Measurements from ENCODE around the gene SPATS2.
A peak's percentile ranks its signal among the peaks of the same experiment; 100 is the strongest.
"Not testable (repeated sequence)": the region's sequence is repeated elsewhere in the genome, so short reads cannot be mapped to it uniquely, and the experiment has no call there.

Gene SPATS2

DNA sequence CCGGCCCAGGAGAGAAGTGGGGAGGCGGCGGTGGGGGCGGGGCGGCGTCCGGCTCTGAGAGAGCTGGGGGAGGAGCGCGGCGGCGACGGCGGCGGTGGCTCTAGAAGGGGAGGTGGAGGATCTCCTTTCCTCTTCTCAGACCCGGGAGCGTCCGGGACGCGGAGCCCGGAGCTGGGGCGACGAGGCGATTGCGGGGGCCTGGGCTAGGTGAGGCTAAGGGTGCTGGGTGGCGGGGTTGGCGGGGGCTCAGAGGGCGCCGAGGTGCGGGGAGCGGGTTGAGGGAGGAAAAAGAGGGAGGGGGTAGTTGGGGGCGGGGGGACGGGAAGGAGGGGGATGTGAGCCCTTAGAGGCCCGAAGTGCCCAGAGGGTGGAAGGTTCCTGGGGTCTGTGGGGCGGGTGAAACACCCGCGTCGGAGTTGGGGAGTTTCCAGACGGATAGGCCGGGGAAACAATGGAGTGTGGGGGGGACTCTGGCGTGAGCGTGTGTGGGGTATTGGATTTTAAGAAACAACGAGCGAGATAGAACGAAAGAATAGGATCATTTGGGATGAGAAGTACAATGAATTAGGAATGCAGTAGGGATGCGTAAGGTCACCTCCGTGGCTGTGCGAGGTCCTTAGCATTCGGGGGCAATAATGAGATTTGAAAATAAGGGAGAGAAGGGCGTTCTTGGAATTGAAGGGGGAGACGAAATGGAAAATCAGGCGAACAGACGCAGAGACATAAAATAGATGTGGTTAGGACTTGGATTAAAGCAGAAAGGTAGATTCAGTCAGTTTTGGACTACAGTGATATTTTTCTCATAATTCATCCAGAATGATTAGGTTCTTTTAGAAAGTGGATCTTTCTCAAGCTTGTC lies at the start of gene SPATS2:
Gene SPATS2, plus strand, starts transcription at position 82 of the 859 bp plus-strand sequence. CDS start 93,551 bp downstream, outside the sequence.
- no peak for DNase-seq

DNA sequence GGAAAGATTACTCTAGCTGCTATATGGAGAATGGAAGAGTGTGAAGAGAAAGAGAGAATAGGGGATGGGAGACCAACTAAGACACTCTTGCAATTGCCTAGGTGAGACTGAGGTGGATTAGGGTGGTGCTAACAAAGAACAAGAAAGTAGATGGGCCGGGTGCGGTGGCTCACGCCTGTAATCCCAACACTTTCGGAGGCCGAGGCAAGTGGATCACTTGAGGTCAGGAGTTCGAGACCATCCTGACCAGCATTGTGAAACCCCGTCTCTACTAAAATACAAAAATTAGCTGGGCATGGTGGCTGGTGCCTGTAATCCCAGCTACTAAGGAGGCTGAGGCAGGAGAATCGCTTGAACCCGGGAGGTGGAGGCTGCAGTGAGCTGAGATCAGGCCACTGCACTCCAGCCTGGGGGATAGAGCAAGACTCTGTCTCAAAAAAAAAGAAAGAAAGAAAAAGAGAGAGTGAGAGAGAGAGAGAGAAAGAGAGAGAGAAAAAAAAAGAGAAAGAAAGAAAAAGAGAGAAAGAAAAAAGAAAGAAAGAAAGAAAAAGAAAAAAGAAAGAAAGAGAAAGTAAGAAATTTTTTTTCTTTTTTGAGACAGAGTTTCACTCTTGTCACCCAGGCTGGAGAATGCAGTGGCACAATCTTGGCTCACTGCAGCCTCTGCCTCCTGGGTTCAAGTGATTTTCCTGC lies 46.7 kb upstream of the SPATS2 start:
- DNase-seq: not testable (repeated sequence)

DNA sequence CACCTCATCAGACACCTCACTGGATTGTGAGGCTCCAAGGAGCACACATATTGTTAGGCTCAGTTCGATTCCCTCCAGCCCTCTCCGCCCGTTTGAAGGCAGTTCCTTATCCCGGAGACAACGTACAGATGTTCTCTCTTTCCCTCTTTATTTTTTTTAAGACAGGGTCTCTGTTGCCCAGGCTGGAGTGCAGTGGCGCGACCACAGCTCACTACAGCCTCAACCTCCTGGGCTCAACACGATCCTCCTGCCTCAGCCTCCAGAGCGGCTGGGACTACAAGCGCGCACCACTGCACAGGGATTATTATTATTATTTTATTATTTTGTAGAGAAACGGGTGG lies 44.9 kb upstream of the SPATS2 start:
- DNase-seq: no peak

DNA sequence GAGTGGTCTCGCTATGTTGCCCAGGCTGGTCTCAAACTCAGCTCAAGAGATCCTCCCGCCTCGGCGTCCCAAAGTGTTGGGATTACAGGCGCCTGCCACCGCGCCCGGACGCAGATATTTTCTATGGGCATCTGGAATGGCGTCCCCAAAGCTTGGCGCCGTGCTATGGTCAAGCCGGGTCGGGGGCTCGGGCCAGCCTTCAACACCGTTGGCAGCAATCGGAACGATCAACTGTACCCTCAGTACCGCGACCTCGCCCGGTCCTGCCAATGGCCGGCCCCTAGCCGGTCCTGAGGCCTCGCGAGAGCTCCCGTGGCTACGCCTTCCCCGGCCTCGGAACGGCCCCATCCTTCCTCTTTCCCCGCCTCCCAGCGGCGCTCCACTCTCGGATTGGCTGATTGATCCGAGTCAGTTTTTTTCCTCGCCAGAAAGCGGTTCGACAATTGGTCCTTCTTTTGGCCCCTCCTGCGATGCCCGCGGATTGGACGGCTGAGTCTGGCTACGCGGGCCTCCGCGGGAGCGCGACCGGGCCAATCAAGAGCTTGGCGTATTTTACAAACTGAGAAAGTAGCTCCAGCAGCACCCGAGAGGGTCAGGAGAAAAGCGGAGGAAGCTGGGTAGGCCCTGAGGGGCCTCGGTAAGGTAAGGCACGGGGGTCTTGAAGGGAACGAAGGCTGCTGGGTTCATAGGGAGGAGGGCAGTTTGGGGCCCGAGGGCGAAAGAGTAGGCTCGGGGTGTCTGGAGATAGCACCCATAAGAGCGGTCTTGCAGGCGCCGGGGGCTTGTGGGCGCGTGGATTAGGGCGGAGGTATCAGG lies 44.3 kb upstream of the SPATS2 start, which contains the start of gene TROAP:
Gene TROAP, plus strand, starts transcription at position 548 of the 816 bp plus-strand sequence. CDS start 354 bp downstream, outside the sequence.
- DNase-seq: peak; percentile 96

DNA sequence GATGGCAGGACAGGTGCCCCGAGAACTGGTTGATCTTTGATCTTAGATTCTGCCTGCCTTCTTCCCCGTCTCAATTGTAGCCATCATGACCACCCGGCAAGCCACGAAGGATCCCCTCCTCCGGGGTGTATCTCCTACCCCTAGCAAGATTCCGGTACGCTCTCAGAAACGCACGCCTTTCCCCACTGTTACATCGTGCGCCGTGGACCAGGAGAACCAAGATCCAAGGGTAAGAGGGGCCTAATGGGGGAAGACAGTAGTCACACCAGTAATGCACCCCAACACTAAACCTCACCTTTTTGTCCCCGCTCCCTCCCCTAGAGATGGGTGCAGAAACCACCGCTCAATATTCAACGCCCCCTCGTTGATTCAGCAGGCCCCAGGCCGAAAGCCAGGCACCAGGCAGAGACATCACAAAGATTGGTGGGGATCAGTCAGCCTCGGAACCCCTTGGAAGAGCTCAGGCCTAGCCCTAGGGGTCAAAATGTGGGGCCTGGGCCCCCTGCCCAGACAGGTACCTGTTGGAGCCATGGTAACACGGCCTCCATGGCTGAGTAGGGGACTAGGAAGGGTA lies 43.7 kb upstream of the SPATS2 start:
- no peak for DNase-seq

DNA sequence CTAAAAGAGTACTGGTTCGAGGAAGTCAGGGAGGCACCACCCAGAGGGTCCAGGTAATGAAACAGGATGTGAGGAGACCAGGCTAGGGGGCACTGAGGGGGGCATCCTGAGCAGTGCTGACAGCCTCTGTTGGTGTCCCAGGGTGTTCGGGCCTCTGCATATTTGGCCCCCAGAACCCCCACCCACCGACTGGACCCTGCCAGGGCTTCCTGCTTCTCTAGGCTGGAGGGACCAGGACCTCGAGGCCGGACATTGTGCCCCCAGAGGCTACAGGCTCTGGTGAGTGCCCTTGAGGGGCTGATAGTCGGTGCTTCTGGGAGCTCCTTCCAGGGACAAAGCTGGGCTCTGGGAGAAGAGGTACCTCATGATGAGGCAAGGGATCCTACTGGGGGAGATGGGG lies 41.7 kb upstream of the SPATS2 start:
- DNase-seq: no peak

DNA sequence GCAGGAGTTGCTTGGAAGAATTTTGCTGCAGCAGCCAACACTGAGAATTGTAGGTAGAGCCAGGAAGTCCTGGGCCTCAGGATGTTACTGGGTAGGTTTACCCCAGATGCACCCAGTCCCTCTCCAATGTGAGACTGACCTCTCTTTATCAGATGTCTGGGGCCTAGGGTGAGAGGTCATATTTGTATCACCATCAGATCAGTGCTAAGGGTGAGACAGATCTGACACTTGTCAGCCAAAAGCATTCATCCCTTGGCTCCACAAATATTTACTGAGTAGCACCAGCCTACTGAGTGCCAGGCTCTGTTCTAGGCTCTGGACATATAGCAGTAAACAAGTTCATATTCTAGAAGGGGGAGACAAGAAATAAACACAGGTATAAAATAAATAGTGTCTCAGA lies 39.9 kb upstream of the SPATS2 start:
- no peak for DNase-seq

DNA sequence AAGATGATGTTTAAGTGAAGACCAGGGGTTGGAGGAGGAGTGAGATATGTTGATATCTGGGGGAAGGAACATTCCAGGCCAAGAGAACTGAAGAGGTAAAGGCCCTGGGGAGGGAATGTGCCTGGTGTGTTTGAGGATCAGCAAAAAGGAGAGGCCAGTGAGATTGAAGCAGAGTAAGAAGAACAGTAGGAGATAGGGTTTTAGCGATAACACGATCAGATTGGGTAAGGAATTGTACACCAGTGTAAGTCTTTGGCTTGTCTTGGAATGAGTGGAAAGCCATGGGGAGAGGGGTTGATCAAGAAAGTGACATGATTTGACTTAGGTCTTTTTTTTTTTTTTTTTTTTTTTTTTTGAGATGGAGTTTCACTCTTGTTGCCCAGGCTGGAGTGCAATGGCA lies 39.4 kb upstream of the SPATS2 start:
- no peak for DNase-seq

DNA sequence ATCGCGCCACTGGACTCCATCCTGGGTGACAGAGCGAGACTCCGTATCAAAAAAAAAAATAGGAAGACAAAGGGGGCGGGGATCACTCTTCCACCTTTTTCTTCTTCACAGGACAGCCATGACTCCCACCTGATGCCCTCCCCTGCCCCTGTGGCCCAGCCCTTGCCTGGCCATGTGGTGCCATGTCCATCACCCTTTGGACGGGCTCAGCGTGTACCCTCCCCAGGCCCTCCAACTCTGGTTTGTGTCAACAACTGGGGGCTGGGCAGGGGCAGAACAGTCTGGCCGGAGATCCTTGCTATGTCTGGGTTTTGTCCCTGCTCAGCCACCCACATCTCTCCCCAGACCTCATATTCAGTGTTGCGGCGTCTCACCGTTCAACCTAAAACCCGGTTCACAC lies 38.4 kb upstream of the SPATS2 start:
- no peak for DNase-seq

DNA sequence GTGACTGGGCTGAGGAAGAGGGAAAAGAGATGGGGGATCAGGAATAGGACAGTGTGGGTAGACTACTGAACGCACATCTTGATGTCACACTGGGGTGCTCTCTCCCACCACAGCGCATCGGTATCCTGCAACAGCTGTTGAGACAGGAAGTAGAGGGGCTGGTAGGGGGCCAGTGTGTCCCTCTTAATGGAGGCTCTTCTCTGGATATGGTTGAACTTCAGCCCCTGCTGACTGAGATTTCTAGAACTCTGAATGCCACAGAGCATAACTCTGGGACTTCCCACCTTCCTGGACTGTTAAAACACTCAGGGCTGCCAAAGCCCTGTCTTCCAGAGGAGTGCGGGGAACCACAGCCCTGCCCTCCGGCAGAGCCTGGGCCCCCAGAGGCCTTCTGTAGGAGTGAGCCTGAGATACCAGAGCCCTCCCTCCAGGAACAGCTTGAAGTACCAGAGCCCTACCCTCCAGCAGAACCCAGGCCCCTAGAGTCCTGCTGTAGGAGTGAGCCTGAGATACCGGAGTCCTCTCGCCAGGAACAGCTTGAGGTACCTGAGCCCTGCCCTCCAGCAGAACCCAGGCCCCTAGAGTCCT lies 37.1 kb upstream of the SPATS2 start:
- DNase-seq: no peak

DNA sequence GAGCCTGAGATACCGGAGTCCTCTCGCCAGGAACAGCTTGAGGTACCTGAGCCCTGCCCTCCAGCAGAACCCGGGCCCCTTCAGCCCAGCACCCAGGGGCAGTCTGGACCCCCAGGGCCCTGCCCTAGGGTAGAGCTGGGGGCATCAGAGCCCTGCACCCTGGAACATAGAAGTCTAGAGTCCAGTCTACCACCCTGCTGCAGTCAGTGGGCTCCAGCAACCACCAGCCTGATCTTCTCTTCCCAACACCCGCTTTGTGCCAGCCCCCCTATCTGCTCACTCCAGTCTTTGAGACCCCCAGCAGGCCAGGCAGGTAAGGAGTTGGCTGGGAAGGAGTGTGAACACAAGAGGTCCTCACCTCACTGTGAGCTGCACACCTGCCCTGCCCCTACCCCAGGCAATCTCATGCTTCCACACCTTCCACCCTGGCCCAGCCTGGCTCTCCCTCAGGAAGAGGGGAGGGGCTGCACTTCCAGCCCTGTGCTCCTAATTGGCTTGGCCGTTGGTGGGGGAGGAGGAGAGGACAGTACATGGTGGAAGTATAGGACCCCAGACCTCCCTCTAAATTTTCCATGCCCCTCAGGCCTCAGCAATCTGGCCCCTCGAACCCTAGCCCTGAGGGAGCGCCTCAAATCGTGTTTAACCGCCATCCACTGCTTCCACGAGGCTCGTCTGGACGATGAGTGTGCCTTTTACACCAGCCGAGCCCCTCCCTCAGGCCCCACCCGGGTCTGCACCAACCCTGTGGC lies 36.5 kb upstream of the SPATS2 start:
- DNase-seq: no peak

DNA sequence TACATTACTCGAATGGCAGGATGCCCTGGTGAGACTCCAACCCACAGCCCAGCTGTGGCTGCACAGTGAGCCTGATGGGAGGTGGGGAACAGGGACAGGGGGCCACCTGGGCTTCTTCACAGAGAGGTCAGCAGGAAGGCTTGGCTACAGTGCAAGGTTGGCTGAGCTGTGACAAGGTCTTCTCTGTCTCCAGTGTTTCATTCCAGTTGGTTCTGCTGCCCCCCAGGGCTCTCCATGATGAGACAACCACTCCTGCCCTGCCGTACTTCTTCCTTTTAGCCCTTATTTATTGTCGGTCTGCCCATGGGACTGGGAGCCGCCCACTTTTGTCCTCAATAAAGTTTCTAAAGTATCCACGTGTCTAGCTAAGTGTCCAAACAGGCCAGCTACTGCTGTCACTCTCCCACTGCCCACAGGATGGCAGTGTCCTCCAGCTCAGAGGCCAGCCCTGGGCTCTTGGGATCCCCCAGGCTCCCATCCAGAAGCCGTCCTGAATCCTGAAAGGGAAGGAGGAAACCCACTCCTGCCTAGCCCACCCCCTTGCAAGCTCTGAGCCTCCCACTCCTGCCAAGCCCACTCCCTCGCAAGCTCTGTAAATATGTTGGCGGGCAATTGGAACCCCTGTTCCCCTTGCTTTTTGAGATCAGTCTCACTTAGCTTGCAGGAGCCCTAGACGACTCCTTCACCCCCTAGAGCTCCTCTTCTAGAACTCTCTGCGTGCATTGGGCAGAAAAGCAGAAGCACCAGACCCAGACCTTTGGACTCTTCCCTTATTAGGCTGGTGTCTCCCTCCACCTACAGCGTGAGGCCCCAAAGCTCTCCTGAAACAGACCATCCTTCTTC lies 35.7 kb upstream of the SPATS2 start:
- no peak for DNase-seq

DNA sequence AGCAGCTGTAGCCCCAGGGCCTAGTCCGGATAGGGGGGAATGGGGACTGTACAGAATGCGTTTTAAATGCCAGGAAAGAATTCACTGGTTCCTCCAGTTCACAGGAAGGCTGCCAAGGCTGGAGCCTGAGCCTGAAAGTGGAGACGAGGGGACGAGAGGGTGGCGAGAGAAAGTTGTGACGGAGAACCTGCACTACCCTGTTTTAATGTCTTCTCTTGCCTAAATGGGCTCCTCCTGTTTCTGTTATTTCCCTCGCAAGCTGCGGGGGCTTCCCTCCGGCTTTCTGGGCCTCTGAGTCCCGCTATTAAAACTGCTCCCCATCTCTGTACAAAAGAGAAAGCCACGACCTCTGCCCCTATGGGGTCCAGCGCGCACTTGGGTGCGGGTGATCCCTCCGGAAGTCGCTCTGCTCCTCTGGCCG lies 34.8 kb upstream of the SPATS2 start:
- no peak for DNase-seq

DNA sequence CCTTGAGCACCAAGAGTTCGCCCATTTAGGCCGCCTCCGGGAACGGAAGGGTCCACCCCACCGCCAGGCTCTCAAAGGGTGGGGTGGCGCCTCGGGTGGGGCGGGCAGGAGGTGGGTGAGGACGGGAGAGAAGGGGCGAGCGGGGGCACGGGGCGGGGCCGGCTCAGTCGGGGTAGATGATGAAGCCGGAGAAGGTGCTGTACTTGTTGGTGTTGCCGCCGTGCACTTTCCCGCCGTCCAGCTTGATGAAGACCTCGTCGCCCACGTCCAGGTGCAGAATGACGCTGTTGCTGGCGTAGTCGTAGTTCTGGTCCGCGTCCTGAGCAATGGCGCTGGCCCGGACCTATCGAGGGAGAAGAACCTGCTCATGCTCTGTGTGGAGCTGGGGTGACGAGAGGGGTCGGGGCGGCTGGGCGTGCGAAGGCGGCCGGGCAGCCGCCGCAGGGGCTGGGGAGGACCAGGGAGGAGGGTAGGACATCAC lies 34.3 kb upstream of the SPATS2 start:
- no peak for DNase-seq

DNA sequence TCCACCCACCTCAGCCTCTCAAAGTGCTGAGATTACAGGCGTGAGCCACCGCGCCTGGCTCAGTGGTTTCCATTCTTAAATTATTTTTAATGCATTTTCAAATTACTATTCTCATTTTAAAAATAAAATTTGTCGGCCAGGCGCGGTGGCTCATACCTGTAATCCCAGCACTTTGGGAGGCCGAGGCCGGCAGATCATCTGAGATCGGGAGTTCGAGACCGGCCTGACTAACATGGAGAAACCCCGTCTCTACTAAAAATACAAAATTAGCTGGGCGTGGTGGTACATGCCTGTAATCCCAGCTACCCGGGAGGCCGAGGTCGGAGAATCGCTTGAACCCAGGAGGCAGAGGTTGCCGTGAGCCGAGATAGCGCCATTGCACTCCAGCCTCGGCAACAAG lies 33.5 kb upstream of the SPATS2 start:
- not testable (repeated sequence) for DNase-seq

DNA sequence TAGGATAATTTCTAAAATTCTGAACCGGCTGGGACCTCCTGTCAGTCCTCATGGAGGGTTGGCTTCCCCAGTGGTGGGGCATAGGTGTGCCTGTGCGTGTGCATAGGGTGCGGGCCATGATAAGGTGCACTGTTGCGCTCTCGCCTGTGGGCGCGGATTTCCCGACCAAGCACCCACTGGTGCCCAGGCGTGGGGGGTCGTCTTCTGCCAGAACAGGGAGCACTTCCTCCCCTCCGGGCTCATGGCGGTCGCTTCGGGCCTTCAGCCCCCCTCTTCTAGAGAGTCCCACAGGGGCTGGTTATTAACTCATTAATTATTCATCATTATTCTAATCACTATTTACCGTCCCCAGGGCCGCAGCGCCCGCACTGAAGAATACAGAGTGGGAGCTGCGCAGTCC lies 33.0 kb upstream of the SPATS2 start:
- no peak for DNase-seq

DNA sequence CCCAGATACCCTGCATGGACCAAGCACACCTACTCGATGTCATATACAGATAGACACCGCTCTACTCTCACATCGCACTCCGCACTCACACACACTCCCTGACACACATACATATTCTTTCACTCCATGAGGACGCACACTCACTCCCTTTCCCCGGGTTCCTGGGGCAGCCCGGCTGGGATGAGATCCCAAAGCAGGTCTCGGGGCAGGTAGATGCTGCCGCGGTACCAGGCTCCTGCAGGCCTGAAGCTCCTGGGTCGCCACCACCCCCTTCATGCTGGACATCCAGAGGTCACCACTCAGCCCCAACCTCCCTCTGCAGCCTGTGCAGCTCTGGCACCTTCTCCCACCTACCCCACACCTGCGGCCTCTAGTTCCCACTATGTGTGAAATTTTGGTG lies 32.6 kb upstream of the SPATS2 start:
- no peak for DNase-seq

DNA sequence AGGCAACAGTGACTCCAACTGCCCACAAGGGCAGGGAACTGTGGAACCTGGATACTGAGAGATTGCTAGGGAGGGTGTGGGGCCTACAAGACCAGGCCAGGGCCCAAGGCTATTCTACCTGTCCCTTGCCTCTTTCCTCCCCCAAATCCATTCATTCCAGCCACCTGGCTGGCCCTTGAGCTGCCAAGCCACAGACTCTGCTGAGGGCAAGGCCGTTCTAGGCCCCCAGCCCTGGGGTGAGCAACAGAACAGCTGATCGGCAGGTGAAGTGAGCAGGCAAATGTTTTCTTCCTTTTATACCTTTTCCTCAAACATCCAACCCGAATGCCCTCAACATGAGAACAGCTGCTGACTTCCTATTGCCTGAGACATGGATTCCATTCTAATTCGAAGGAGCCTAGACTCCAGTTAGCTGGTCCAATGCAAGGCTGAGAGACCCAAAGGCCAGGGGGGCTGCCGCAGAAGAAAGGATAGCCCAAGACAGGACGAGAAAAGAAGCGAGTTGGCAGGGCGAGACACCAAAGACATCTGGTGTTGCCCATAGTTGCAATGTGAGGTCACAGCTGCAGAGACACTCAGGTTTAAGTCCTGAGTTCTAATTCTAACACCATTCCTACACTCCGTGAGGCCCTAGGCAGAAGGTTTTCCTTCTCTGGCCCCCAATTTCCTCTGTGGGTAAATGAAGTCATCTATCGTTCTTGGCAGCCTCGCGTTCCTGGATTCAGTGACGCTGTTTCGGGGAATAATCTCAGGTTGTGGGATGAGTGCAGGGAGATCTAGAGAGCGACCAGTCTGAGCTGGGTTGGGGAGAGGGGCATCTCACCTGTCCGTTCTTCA lies 31.9 kb upstream of the SPATS2 start:
- DNase-seq: no peak

DNA sequence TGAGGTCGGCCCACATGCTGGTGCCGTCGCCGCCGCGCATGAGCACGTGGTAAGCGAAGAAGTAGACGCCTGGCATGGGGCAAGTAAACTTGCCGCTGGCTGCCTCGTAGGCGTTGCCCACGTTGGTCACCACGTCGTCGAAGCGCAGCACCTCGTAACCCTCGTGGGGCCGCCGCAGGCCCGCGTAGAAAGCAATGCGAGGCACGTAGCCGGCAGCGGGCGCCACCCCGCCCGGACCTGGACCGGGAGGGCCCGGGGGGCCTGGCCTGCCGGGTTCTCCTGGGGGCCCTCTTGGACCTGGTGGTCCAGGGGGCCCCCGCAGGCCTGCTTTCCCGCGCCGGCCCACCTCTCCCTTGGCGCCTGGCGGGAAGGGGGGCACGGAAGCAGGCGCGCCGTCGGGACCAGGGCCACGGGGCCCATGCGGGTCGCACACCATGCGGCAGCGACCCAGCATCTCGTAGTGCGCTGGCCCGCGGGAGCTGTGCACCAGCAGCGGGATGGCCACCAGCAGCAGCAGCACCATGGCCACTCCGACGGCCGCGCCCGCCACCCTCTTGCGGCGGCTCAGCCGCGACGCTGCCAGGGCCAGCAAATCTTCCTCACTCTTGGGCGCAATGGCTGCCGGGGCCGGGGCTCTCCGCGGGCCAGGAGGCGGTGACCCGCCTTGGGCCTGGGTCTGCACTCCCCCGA lies 31.2 kb upstream of the SPATS2 start:
- no peak for DNase-seq
